SH-SY5Y (cell line): ENCODE results near the gene HOXA10.

ENCODE experiments used
- GATA2 ChIP-seq: IDR thresholded peaks from 2 replicates; pipeline ENCODE4 v1.6.1; 2011; ENCODE audit warnings: mild to moderate bottlenecking, low read depth, low read length
- GATA3 ChIP-seq: IDR thresholded peaks from 2 replicates; pipeline ENCODE4 v1.6.1; 2011; ENCODE audit warnings: low read depth, mild to moderate bottlenecking, low read length, moderate library complexity

- no peak for TF ChIP-seq GATA3
- no peak for TF ChIP-seq GATA2
Observed at GRCh38 chr7:27196287-27196767, 22.2 kb upstream of the HOXA10 start.
